ENCODE results near the gene SNORC. TPM values are rescaled to one million over a fixed set of nuclear protein-coding genes. Genes with fewer than 3 reads are reported as not detected.

The SNORC gene
- total RNA-seq, 1 experiment from 2014 or later, result 4.3 TPM

DNA sequence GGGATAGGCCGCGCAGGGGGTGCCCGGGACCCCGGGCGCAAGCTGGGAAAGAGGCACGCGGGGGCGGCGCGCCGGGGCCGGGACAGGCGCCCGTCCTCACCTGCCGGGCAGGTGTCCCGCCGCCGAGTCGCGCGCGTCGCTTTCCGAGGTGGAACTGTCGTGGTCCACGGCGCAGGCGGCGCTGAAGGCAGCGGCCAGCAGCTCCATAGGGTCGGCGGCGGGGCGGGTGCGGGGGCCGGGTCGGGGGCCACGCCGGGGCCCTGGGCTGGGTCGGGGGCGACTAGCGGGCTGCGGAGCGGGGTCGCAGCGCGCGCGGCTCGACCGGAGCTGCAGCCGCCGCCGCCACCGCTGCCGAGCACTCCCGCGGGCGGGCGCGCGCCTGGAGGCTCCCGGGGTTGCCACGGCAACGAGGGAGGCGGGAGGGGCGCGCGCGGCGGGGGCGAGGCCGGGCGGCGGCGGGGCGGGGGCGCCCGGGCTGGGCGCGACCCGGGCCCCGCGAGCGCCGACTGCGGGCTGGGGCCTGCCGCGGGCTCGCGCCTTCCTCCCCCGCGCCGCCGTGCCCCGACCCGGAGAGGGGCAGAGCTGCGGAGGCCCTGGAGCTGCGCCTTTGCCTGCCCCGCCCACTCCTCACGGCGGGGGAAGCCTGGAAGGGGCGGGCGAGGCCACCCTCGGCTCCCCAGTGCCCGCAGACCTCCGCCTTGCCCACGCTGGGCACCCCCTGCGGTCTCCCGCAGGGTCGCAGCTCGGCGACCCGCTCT is 57.9 kb downstream of the SNORC start:
- intact Hi-C loops (cut with micrococcal nuclease; ENCODE audit: unreplicated experiment), result no loop called here
- no peaks in the 10 kb centered on the region for H3K36me3 Mint-ChIP-seq (ENCODE audit: insufficient read depth, unreplicated experiment)
- H3K9me3 ChIP-seq, result no peaks in the 10 kb centered on the region
- TF ChIP-seq, protein P1, sequence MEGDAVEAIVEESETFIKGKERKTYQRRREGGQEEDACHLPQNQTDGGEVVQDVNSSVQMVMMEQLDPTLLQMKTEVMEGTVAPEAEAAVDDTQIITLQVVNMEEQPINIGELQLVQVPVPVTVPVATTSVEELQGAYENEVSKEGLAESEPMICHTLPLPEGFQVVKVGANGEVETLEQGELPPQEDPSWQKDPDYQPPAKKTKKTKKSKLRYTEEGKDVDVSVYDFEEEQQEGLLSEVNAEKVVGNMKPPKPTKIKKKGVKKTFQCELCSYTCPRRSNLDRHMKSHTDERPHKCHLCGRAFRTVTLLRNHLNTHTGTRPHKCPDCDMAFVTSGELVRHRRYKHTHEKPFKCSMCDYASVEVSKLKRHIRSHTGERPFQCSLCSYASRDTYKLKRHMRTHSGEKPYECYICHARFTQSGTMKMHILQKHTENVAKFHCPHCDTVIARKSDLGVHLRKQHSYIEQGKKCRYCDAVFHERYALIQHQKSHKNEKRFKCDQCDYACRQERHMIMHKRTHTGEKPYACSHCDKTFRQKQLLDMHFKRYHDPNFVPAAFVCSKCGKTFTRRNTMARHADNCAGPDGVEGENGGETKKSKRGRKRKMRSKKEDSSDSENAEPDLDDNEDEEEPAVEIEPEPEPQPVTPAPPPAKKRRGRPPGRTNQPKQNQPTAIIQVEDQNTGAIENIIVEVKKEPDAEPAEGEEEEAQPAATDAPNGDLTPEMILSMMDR (IDR thresholded peaks at IDR 0.05; ENCODE audit: insufficient read depth in 1 of 2, low read depth in 1 of 2, low read length in 1 of 2, severe bottlenecking in 1 of 2, unreplicated experiment in 1 of 2), result no peak
- peak in 1 of 2 experiments; percentile 34 for DNase-seq
- ChIA-PET POLR2A (no interaction called here), CTCF (no interaction called here)
- peak overlapping the region; percentile 25 for H3K4me3 ChIP-seq (ENCODE audit: low read depth, low read length)
- no peaks in the 10 kb centered on the region for H3K4me1 Mint-ChIP-seq (ENCODE audit: low read depth, unreplicated experiment)
- no peak overlapping the region for H3K27ac Mint-ChIP-seq (ENCODE audit: unreplicated experiment)
- no peak overlapping the region for H3K4me3 Mint-ChIP-seq (ENCODE audit: unreplicated experiment)
- no peaks in the 10 kb centered on the region for H3K4me1 ChIP-seq
- peaks cover 6% of the 10 kb centered on the region for H3K27me3 Mint-ChIP-seq (ENCODE audit: insufficient read depth, unreplicated experiment)
- H3K27me3 ChIP-seq (replicated peaks; ENCODE audit: control insufficient read depth, insufficient read depth, low read length), result no peaks in the 10 kb centered on the region
- no peaks in the 10 kb centered on the region for H3K36me3 ChIP-seq (ENCODE audit: control insufficient read depth, insufficient read depth, low read length)
- no TSS peak for BruUV-seq (replicated peaks)
- H3K9me3 Mint-ChIP-seq (ENCODE audit: unreplicated experiment), result no peaks in the 10 kb centered on the region

Other genes with a start within 250 kb of the SNORC start
- 4.1 and 4.2 TPM in 2 replicates for gene EFHD1, start 236.7 kb upstream of the SNORC start, total RNA-seq (2022)
- 39.0 and 40.4 TPM in 2 replicates for gene GIGYF2, start 172.9 kb upstream of the SNORC start, total RNA-seq (2022)
- 0.23 and 0.59 TPM in 2 replicates for gene KCNJ13, start 93.7 kb upstream of the SNORC start, total RNA-seq (2022)
- gene NGEF, start 143.0 kb downstream of the SNORC start, total RNA-seq (2022), result 0.39 and 0.77 TPM in 2 replicates
- gene NEU2, start 162.4 kb downstream of the SNORC start, total RNA-seq (2022), result not detected in 2 replicates
- gene INPP5D, start 190.1 kb downstream of the SNORC start, total RNA-seq (2022), result not detected in 2 replicates